ENCODE measurements around the gene EIF4E1B.

Gene EIF4E1B

GRCh38 chr5:176627582-176627981 is 2.9 kb upstream of the EIF4E1B start:
- no peak for DNase-seq (ENCODE audit: low spot score)

GRCh38 chr5:176628406-176629228 is 1.9 kb upstream of the EIF4E1B start:
- no peak for DNase-seq (ENCODE audit: low spot score)

GRCh38 chr5:176629317-176629852 is 1.1 kb upstream of the EIF4E1B start:
- no peak for DNase-seq (ENCODE audit: low spot score)

GRCh38 chr5:176630681-176631222 is 277 bp downstream of the EIF4E1B start:
- DNase-seq (ENCODE audit: low spot score) = no peak

- no peak for DNase-seq (ENCODE audit: low spot score)
Measured at GRCh38 chr5:176631383-176632200, 1.1 kb downstream of the EIF4E1B start.

- no peak for DNase-seq (ENCODE audit: low spot score)
Measured at GRCh38 chr5:176632745-176633144, 2.3 kb downstream of the EIF4E1B start.

GRCh38 chr5:176633598-176633997 is 3.1 kb downstream of the EIF4E1B start:
- peak; percentile 45 for DNase-seq (ENCODE audit: low spot score)

- DNase-seq (ENCODE audit: low spot score) = no peak
Measured at GRCh38 chr5:176636426-176636825, 6.0 kb downstream of the EIF4E1B start.

- DNase-seq (ENCODE audit: low spot score) = no peak
Measured at GRCh38 chr5:176637556-176637955, 7.1 kb downstream of the EIF4E1B start.

- DNase-seq (ENCODE audit: low spot score) = no peak
Measured at GRCh38 chr5:176638437-176638836, 8.0 kb downstream of the EIF4E1B start.

GRCh38 chr5:176639208-176639607 is 8.7 kb downstream of the EIF4E1B start:
- DNase-seq (ENCODE audit: low spot score) = no peak

GRCh38 chr5:176639981-176640380 is 9.5 kb downstream of the EIF4E1B start:
- DNase-seq (ENCODE audit: low spot score) = no peak

GRCh38 chr5:176640616-176641015 is 10.1 kb downstream of the EIF4E1B start:
- no peak for DNase-seq (ENCODE audit: low spot score)

- no peak for DNase-seq (ENCODE audit: low spot score)
Measured at GRCh38 chr5:176642675-176643490, 12.4 kb downstream of the EIF4E1B start.

- no peak for DNase-seq (ENCODE audit: low spot score)
Measured at GRCh38 chr5:176643491-176644219, 13.2 kb downstream of the EIF4E1B start.

GRCh38 chr5:176644294-176644693 is 13.8 kb downstream of the EIF4E1B start:
- DNase-seq (ENCODE audit: low spot score) = no peak

- no peak for DNase-seq (ENCODE audit: low spot score)
Measured at GRCh38 chr5:176644878-176645670, 14.6 kb downstream of the EIF4E1B start.

GRCh38 chr5:176646049-176646706 is 15.7 kb downstream of the EIF4E1B start:
- DNase-seq (ENCODE audit: low spot score) = no peak

GRCh38 chr5:176646707-176647029 is 16.2 kb downstream of the EIF4E1B start:
- no peak for DNase-seq (ENCODE audit: low spot score)
